Gastroesophageal sphincter (tissue), 4 donors: ENCODE data around the gene PTPRN2. TPM values are rescaled to one million over a fixed set of nuclear protein-coding genes. Genes with fewer than 3 reads are reported as not detected.

Source experiments
- ATAC-seq: fragments of 150-250 bp; one replicate; pipeline ENCODE4 v1.9.1; 2016; ENCODE audit warnings: mild to moderate bottlenecking, moderate library complexity
- H3K27ac ChIP-seq, 4 donors: fragments of 200-600 bp; sonication (generic) in 3 of 4; 1 replicate in 3 of 4; 2 replicates in 1 of 4; pipeline ENCODE4 v1.5.1; 2016 to 2019
- H3K27me3 ChIP-seq: fragments of 200-600 bp; sonication (generic); one replicate; pipeline ENCODE4 v1.5.1; 2019
- H3K36me3 ChIP-seq, 2 donors: fragments of 200-600 bp; sonication (generic); one replicate each; pipeline ENCODE4 v1.5.1; 2019; ENCODE audit warnings: control low read depth in 1 of 2
- H3K4me1 ChIP-seq, 3 donors: fragments of 200-600 bp; sonication (generic); 1 replicate in 2 of 3; 2 replicates in 1 of 3; pipeline ENCODE4 v1.5.1; 2016 to 2019; ENCODE audit warnings: control low read depth in 2 of 3
- H3K4me3 ChIP-seq, 2 donors: fragments of 200-600 bp; sonication (generic); one replicate each; pipeline ENCODE4 v1.5.1; 2019; ENCODE audit warnings: mild to moderate bottlenecking in 1 of 2, moderate library complexity in 1 of 2
- H3K9me3 ChIP-seq, 3 donors: fragments of 200-600 bp; sonication (generic); one replicate each; pipeline ENCODE4 v1.5.1; 2017 to 2019; ENCODE audit warnings: control low read depth in 2 of 3
- EP300 ChIP-seq: sonication (generic); formaldehyde crosslinking; IDR thresholded peaks from one replicate; pipeline ENCODE4 v1.6.1; 2017; ENCODE audit warnings: antibody characterized with exemption, mild to moderate bottlenecking
- POLR2A ChIP-seq, 2 donors: fragments of 450-650 bp; IDR thresholded peaks; one replicate each; pipeline ENCODE4 v1.6.1; 2017; ENCODE audit warnings: antibody characterized with exemption in 2 of 2, mild to moderate bottlenecking in 2 of 2, moderate library complexity in 1 of 2
- POLR2AphosphoS5 ChIP-seq: sonication (generic); formaldehyde crosslinking; IDR thresholded peaks from one replicate; pipeline ENCODE4 v1.6.1; 2017; ENCODE audit warnings: antibody characterized with exemption
- WGBS, 2 donors: methylation state at CpG; one replicate each; pipeline ENCODE4 v1.1.5; 2018; ENCODE audit warnings: low coverage in 1 of 2; 5-methylcytosine and 5-hydroxymethylcytosine counted together
- total RNA-seq, 4 donors: library from RNA; depleted of rRNA; stranded (reverse); fragments of >200 nt; gene quantifications; one replicate each; pipeline ENCODE4 v1.1.0, GENCODE V29; 2016
- TF ChIP-seq, protein P1 (sequence below), 4 experiments: fragments of 200-600 bp in 2 of 4; fragments of 450-650 bp in 2 of 4; sonication (generic) in 1 of 4; IDR thresholded peaks; one replicate each; pipeline ENCODE4 v1.5.1; 2017 to 2019; ENCODE audit warnings: antibody characterized with exemption in 4 of 4, mild to moderate bottlenecking in 2 of 4, moderate library complexity in 2 of 4

PTPRN2 gene
- total RNA-seq, 4 donors from 2014 or later: 1.7 to 4.7 (median 3.3) TPM

- H3K27me3 ChIP-seq: peaks cover 34% of the 10 kb centered on the region
- H3K4me1 ChIP-seq: peaks cover 0 to 15% (median 0%) of the 10 kb centered on the region in 3 donors
- H3K36me3 ChIP-seq: no peaks in the 10 kb centered on the region
- TF ChIP-seq POLR2A (IDR thresholded peaks at IDR 0.05) (no peak), EP300 (no peak), POLR2AphosphoS5 (no peak)
- TF ChIP-seq, protein P1, sequence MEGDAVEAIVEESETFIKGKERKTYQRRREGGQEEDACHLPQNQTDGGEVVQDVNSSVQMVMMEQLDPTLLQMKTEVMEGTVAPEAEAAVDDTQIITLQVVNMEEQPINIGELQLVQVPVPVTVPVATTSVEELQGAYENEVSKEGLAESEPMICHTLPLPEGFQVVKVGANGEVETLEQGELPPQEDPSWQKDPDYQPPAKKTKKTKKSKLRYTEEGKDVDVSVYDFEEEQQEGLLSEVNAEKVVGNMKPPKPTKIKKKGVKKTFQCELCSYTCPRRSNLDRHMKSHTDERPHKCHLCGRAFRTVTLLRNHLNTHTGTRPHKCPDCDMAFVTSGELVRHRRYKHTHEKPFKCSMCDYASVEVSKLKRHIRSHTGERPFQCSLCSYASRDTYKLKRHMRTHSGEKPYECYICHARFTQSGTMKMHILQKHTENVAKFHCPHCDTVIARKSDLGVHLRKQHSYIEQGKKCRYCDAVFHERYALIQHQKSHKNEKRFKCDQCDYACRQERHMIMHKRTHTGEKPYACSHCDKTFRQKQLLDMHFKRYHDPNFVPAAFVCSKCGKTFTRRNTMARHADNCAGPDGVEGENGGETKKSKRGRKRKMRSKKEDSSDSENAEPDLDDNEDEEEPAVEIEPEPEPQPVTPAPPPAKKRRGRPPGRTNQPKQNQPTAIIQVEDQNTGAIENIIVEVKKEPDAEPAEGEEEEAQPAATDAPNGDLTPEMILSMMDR (IDR thresholded peaks at IDR 0.05): no peak
- no peak overlapping the region for H3K27ac ChIP-seq
- WGBS, 2 donors: 76 to 89% methylated on average over 11 to 13 of the region's 36 CpGs
- H3K4me3 ChIP-seq: no peak overlapping the region
- ATAC-seq: no peak
- H3K9me3 ChIP-seq: no peaks in the 10 kb centered on the region
These were observed 972.4 kb downstream of the PTPRN2 start for GRCh38 chr7:157615101-157615817.

DNA sequence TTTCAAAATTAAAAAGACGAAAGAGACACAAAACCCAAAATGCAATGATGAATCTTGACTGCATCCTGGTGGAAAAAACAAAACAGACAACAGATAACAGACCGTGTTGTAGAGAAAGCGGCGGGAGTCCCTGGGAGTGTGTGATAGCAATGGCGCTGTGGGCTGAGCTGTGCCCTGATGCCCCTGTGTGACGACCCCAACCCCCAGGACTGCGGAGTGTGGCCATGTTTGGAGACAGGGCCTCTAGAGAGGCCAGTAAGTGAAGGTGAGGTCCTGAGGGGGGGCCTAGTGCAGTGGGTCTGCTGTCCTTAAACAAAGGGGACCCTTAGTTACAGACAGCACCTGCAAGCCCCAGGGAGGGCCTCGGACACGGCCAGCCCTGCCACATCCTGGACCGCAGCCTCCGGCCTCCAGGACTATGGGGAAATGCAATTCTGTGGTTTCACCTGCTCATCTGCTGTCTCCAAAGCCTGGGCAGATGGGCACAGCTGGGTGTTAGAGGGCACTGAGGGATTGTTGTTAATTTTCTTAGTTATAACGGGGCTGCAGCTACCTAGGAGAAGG lies 973.1 kb downstream of the PTPRN2 start:
- H3K27me3 ChIP-seq: peaks cover 34% of the 10 kb centered on the region
- H3K4me3 ChIP-seq: no peak overlapping the region
- H3K9me3 ChIP-seq: no peaks in the 10 kb centered on the region
- TF ChIP-seq, protein P1 (IDR thresholded peaks at IDR 0.05): no peak
- TF ChIP-seq POLR2A (IDR thresholded peaks at IDR 0.05) (no peak), POLR2AphosphoS5 (no peak), EP300 (no peak)
- peaks cover 0 to 15% (median 0%) of the 10 kb centered on the region in 3 donors for H3K4me1 ChIP-seq
- no peak overlapping the region for H3K27ac ChIP-seq
- ATAC-seq: no peak
- WGBS, 2 donors: 82 to 92% methylated on average over 5 to 7 of the region's 12 CpGs
- H3K36me3 ChIP-seq: no peaks in the 10 kb centered on the region

DNA sequence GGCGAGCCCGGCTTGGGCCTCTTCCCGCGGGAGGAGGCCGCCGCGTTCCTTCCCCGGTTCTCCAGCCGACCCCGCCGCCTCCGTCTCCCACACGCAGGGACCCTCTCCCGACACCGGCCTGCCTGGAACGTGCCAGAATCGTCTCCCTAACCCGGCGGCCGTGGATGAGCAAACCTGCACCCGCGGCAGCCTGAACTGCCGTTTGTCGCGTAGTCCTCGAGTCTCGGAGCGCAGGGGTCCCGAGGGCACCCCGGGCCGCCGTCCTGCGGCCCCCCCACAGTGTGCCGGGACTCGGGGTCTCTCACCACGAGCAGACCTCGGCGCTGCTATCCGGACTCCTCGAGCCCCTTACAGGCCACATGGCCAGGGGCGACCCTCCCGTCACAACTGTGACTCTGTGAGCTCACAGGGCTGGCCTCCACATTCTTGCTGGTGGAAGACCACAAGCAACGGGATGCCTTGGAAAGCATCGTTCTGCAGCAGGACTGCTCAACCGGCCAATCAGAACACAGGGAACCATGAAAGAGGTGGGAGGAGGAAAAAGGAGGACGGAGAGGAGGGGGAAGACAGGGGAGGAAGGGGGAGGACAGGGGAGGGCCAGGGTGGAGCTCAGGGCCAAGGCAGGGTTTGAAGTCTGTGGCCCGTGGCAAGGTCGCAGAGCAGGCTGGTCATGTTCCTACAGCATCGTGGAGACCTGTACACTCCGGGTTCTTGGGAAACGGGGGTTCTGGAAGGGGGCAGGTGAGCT lies 973.9 kb downstream of the PTPRN2 start:
- Histone ChIP-seq H3K9me3 (no peaks in the 10 kb centered on the region), H3K27ac (peak overlapping the region in 1 of 4 donors; percentile 34), H3K4me1 (peaks cover 0 to 15% (median 0%) of the 10 kb centered on the region in 3 donors), H3K4me3 (peak overlapping the region; percentile 31 to 48), H3K27me3 (peaks cover 34% of the 10 kb centered on the region), H3K36me3 (no peaks in the 10 kb centered on the region)
- no peak for ATAC-seq
- WGBS, 2 donors: 44 to 72% methylated on average over 6 to 14 of the region's 51 CpGs
- TF ChIP-seq POLR2A (IDR thresholded peaks at IDR 0.05) (no peak), POLR2AphosphoS5 (no peak), EP300 (no peak)
- TF ChIP-seq, protein P1 (IDR thresholded peaks at IDR 0.05): no peak

- Histone ChIP-seq H3K36me3 (no peaks in the 10 kb centered on the region), H3K4me1 (peaks cover 0 to 15% (median 0%) of the 10 kb centered on the region in 3 donors), H3K9me3 (no peaks in the 10 kb centered on the region), H3K27ac (peak overlapping the region in 1 of 4 donors; percentile 34), H3K4me3 (peak overlapping the region; percentile 31 to 48), H3K27me3 (peaks cover 34% of the 10 kb centered on the region)
- TF ChIP-seq POLR2AphosphoS5: no peak
- TF ChIP-seq, protein P1 (IDR thresholded peaks at IDR 0.05): peak in 1 of 4 experiments; percentile 6
- 38 to 53% methylated on average over 6 to 12 of the region's 79 CpGs for whole genome bisulfite sequencing, 2 donors
- peak; percentile 50 for ATAC-seq
These were observed 974.7 kb downstream of the PTPRN2 start for GRCh38 chr7:157612664-157613561.
